HCT116 (cell line): ENCODE data around the gene TLX3. TPM values are rescaled to one million over a fixed set of nuclear protein-coding genes. Genes with fewer than 3 reads are reported as not detected.

Source experiments
- ATAC-seq: fragments of 200-7000 bp; cut with Tn5 transposase; 2 replicates; pipeline ENCODE4 v1.9.1; 2020; ENCODE audit warnings: mild to moderate bottlenecking, moderate library complexity
- BruUV-seq: library from RNA; stranded (reverse); fragments of 400-500 nt; replicated peaks from 2 replicates; lab custom pipeline; 2021; lab: Mats Ljungman, UMichigan
- CTCF ChIA-PET: fragments of 300-600 bp; sonication (Branson Sonifier 250); formaldehyde crosslinking; loops from one replicate; lab custom pipeline; 2021; ENCODE audit warnings: antibody characterized with exemption; lab: Charles Lee
- POLR2A ChIA-PET: fragments of 300-600, 350-600 bp; sonication (Branson Sonifier 250); formaldehyde crosslinking; loops from one replicate; lab custom pipeline; 2021; ENCODE audit warnings: antibody characterized with exemption; lab: Charles Lee
- RAD21 ChIA-PET, 2 experiments: fragments of 300-600 bp; sonication (Branson Sonifier 250); formaldehyde crosslinking; loops; one replicate each; lab custom pipeline; 2023; ENCODE audit warnings: low total read pairs in 2 of 2; ENCODE audit not compliant: uncharacterized antibody in 2 of 2, unreplicated experiment in 2 of 2, low non-redundant PET in 1 of 2; lab: Charles Lee
- DNase-seq: peaks from one replicate; pipeline ENCODE4 v3.0.0-alpha.2; 2010; ENCODE audit warnings: low read depth, low spot score
- H2AFZ ChIP-seq: fragments of 200-600 bp; shearing (Covaris generic), sonication (generic); 2 replicates; pipeline ENCODE4 v1.6.1; 2017; ENCODE audit warnings: low read depth, mixed run types, mixed read lengths, antibody characterized with exemption, low read length; ENCODE audit not compliant: poor library complexity, severe bottlenecking
- H3K27ac ChIP-seq: 2 replicates; pipeline ENCODE4 v1.5.1; 2012; ENCODE audit warnings: low read depth, low read length
- H3K27me3 ChIP-seq: fragments of 200-600 bp; sonication (generic); 2 replicates; pipeline ENCODE4 v1.6.1; 2016; ENCODE audit warnings: mixed run types, low read length, mixed read lengths; ENCODE audit not compliant: insufficient read depth
- H3K36me3 ChIP-seq, 2 experiments: fragments of 200-500 bp in 1 of 2; fragments of 200-600 bp in 1 of 2; sonication (Bioruptor generic) in 1 of 2; sonication (generic) in 1 of 2; 2 replicates each; pipeline versions ENCODE4 v1.5.1 to v1.6.1; 2014 to 2016; ENCODE audit warnings: low read length in 2 of 2, inconsistent platforms in 1 of 2, mixed read lengths in 1 of 2, mixed run types in 1 of 2; ENCODE audit not compliant: insufficient read depth in 2 of 2, control insufficient read depth in 1 of 2
- H3K4me1 ChIP-seq, 2 experiments: fragments of 200-600 bp in 1 of 2; sonication (generic) in 1 of 2; 2 replicates each; pipeline versions ENCODE4 v1.5.1 to v1.6.1; 2012 to 2017; ENCODE audit warnings: low read length in 2 of 2, inconsistent platforms in 1 of 2, mild to moderate bottlenecking in 1 of 2, mixed read lengths in 1 of 2, mixed run types in 1 of 2, moderate library complexity in 1 of 2; ENCODE audit not compliant: insufficient read depth in 2 of 2, control insufficient read depth in 1 of 2
- H3K4me2 ChIP-seq: fragments of 200-600 bp; sonication (generic); 2 replicates; pipeline ENCODE4 v1.6.1; 2017; ENCODE audit warnings: mixed run types, low read length, mixed read lengths
- H3K4me3 ChIP-seq, 2 experiments: fragments of 200-600 bp in 1 of 2; sonication (generic) in 1 of 2; replicated peaks in 1 of 2; 2 replicates each; pipeline ENCODE4 v1.5.1; 2011 to 2016; ENCODE audit warnings: low read length in 2 of 2, control low read depth in 1 of 2, low read depth in 1 of 2, mild to moderate bottlenecking in 1 of 2, mixed read lengths in 1 of 2, mixed run types in 1 of 2
- H3K79me2 ChIP-seq: fragments of 200-600 bp; sonication (generic); 2 replicates; pipeline ENCODE4 v1.6.1; 2017; ENCODE audit warnings: mild to moderate bottlenecking, mixed run types, low read length, moderate library complexity, mixed read lengths; ENCODE audit not compliant: insufficient read depth
- H3K9ac ChIP-seq: fragments of 200-600 bp; sonication (generic); 2 replicates; pipeline ENCODE4 v1.6.1; 2016; ENCODE audit warnings: low read length, mixed read lengths
- H3K9me2 ChIP-seq: fragments of 200-600 bp; sonication (generic), shearing (Covaris generic); 2 replicates; pipeline ENCODE4 v1.6.1; 2017; ENCODE audit warnings: mixed run types, mild to moderate bottlenecking, moderate library complexity; ENCODE audit not compliant: insufficient read depth
- H3K9me3 ChIP-seq, 2 experiments: fragments of 200-500 bp in 1 of 2; fragments of 200-600 bp in 1 of 2; sonication (Bioruptor generic) in 1 of 2; sonication (generic) in 1 of 2; 2 replicates each; pipeline ENCODE4 v1.6.1; 2014 to 2017; ENCODE audit warnings: low read length in 2 of 2, mixed read lengths in 2 of 2, inconsistent platforms in 1 of 2, low read depth in 1 of 2, mild to moderate bottlenecking in 1 of 2, mixed run types in 1 of 2, moderate library complexity in 1 of 2; ENCODE audit not compliant: control insufficient read depth in 1 of 2, insufficient read depth in 1 of 2
- H4K20me1 ChIP-seq: fragments of 200-600 bp; sonication (generic), shearing (Covaris generic); 2 replicates; pipeline ENCODE4 v1.6.1; 2017; ENCODE audit warnings: mixed run types, mild to moderate bottlenecking, moderate library complexity; ENCODE audit not compliant: insufficient read depth
- ATF3 ChIP-seq: IDR thresholded peaks from 2 replicates; pipeline ENCODE4 v1.6.1; 2012
- CEBPB ChIP-seq: IDR thresholded peaks from 2 replicates; pipeline ENCODE4 v1.6.1; 2012; ENCODE audit warnings: low read depth
- JUND ChIP-seq: IDR thresholded peaks from 2 replicates; pipeline ENCODE4 v1.6.1; 2012
- ZFX ChIP-seq: fragments of 450-650 bp; IDR thresholded peaks from 2 replicates; pipeline ENCODE4 v1.6.1; 2017
- intact Hi-C: fragments of 100-400 bp; cut with micrococcal nuclease; formaldehyde crosslinking; loops from 2 replicates; pipeline ENCODE4 v1.10.0; 2022
- total RNA-seq: library from RNA; stranded (reverse); gene quantifications from one replicate; pipeline ENCODE4 v1.2.1, GENCODE V29; 2021; ENCODE audit not compliant: unreplicated experiment

The TLX3 gene
- total RNA-seq, 1 experiment from 2014 or later, result 4.6 TPM

GRCh38 chr5:171315925-171316257 lies 6.8 kb downstream of the TLX3 start:
- TF ChIP-seq ZFX, result no peak
- no peaks in the 10 kb centered on the region for H3K9me2 ChIP-seq
- H3K4me2 ChIP-seq, result no peak overlapping the region
- no peak overlapping the region for H3K9ac ChIP-seq
- no peak for DNase-seq
- no peaks in the 10 kb centered on the region for H3K9me3 ChIP-seq
- H4K20me1 ChIP-seq, result no peaks in the 10 kb centered on the region
- H3K27ac ChIP-seq, result no peak overlapping the region
- ChIA-PET CTCF (no interaction called here), RAD21 (no interaction called here), POLR2A (no interaction called here)
- intact Hi-C loops, result no loop called here
- no TSS peak for BruUV-seq
- H3K36me3 ChIP-seq, result no peaks in the 10 kb centered on the region
- H2AFZ ChIP-seq, result no peak overlapping the region
- no peaks in the 10 kb centered on the region for H3K4me1 ChIP-seq
- no peak for ATAC-seq
- H3K79me2 ChIP-seq, result no peaks in the 10 kb centered on the region
- no peak overlapping the region for H3K4me3 ChIP-seq
- no peaks in the 10 kb centered on the region for H3K27me3 ChIP-seq

GRCh38 chr5:171316258-171317121 lies 7.4 kb downstream of the TLX3 start:
- TF ChIP-seq ATF3 (no peak), JUND (no peak), CEBPB (no peak)

More at GRCh38 chr5:171316258-171317121, 7.4 kb downstream of the TLX3 start:
- no peak for ATAC-seq
- no peaks in the 10 kb centered on the region for H3K9me2 ChIP-seq
- no peak overlapping the region for H3K4me2 ChIP-seq
- no peak overlapping the region for H2AFZ ChIP-seq
- H3K27me3 ChIP-seq, result no peaks in the 10 kb centered on the region
- no peaks in the 10 kb centered on the region for H3K4me1 ChIP-seq
- H3K9ac ChIP-seq, result no peak overlapping the region
- intact Hi-C loops, result no loop called here
- ChIA-PET POLR2A (no interaction called here), RAD21 (no interaction called here), CTCF (no interaction called here)
- H4K20me1 ChIP-seq, result no peaks in the 10 kb centered on the region
- no peaks in the 10 kb centered on the region for H3K9me3 ChIP-seq
- DNase-seq, result no peak
- H3K4me3 ChIP-seq, result no peak overlapping the region
- no peak overlapping the region for H3K27ac ChIP-seq
- no TSS peak for BruUV-seq
- H3K36me3 ChIP-seq, result no peaks in the 10 kb centered on the region
- H3K79me2 ChIP-seq, result no peaks in the 10 kb centered on the region
